SJSA1 (cell line): ENCODE data around the gene HIVEP3. TPM values are rescaled to one million over a fixed set of nuclear protein-coding genes. Genes with fewer than 3 reads are reported as not detected.

Experiments
- DNase-seq, 2 experiments: peaks; one replicate each; pipeline ENCODE4 v3.0.0-alpha.2; 2015 to 2020; ENCODE audit warnings: low spot score in 2 of 2, low read depth in 1 of 2
- H3K27ac ChIP-seq: fragments of 250-450 bp; sonication (Bioruptor Pico); 2 replicates; pipeline ENCODE4 v1.5.1; 2020; ENCODE audit warnings: mild to moderate bottlenecking, moderate library complexity
- H3K27me3 ChIP-seq: fragments of 250-450 bp; sonication (Bioruptor Pico); replicated peaks from 2 replicates; pipeline ENCODE4 v1.5.1; 2020; ENCODE audit warnings: mild to moderate bottlenecking, moderate library complexity
- H3K36me3 ChIP-seq: fragments of 250-450 bp; sonication (Bioruptor Pico); 2 replicates; pipeline ENCODE4 v1.5.1; 2020; ENCODE audit warnings: mild to moderate bottlenecking
- H3K4me1 ChIP-seq: fragments of 250-450 bp; sonication (Bioruptor Pico); replicated peaks from 2 replicates; pipeline ENCODE4 v1.6.1; 2021; ENCODE audit warnings: mild to moderate bottlenecking
- H3K4me3 ChIP-seq: fragments of 250-450 bp; sonication (Bioruptor Pico); 2 replicates; pipeline ENCODE4 v1.5.1; 2020; ENCODE audit warnings: mild to moderate bottlenecking
- H3K9me3 ChIP-seq: fragments of 250-450 bp; sonication (Bioruptor Pico); replicated peaks from 2 replicates; pipeline ENCODE4 v1.5.1; 2020; ENCODE audit warnings: mild to moderate bottlenecking
- total RNA-seq: library from RNA; depleted of rRNA; stranded (reverse); fragments of >200 nt; shearing (Covaris generic); gene quantifications from 2 replicates; pipeline ENCODE4 v1.2.3, GENCODE V29; 2014

The HIVEP3 gene
- total RNA-seq, 1 experiment from 2014 or later: 2.2 TPM

GRCh38 chr1:41917076-41917475 is 1.6 kb downstream of the HIVEP3 start:
- H3K27me3 ChIP-seq: no peaks in the 10 kb centered on the region
- H3K4me3 ChIP-seq: no peak overlapping the region
- DNase-seq: no peak
- no peaks in the 10 kb centered on the region; the same call in 1 of the 2 replicates for H3K9me3 ChIP-seq
- no peaks in the 10 kb centered on the region for H3K36me3 ChIP-seq
- peaks cover 37% of the 10 kb centered on the region for H3K4me1 ChIP-seq
- no peak overlapping the region for H3K27ac ChIP-seq

- peaks cover 35% of the 10 kb centered on the region for H3K4me1 ChIP-seq
- DNase-seq: no peak
- no peak overlapping the region for H3K27ac ChIP-seq
- no peaks in the 10 kb centered on the region for H3K9me3 ChIP-seq
- H3K27me3 ChIP-seq: no peaks in the 10 kb centered on the region
- H3K36me3 ChIP-seq: no peaks in the 10 kb centered on the region
- H3K4me3 ChIP-seq: no peak overlapping the region
These were observed 2.7 kb downstream of the HIVEP3 start for GRCh38 chr1:41915786-41916571.

DNA sequence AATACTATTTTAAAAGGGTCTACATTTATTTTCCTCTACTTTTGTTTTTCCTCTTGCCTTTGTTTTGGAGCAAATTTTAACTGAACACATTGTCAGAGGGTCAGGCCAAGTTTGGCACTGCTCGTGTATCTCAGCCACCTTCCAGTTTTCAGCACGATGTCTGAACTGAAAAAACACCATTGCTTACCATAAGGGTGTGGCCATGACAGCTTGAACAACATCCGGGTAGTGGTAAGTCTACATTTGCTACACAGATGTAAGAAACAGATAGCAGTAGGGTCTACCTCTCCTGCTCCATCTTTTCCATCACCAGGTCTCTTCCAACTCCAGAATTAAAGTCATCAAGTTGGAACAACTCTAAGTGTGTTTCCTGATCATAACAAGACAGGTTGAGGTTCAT is 4.2 kb downstream of the HIVEP3 start:
- no peaks in the 10 kb centered on the region for H3K36me3 ChIP-seq
- H3K9me3 ChIP-seq: no peaks in the 10 kb centered on the region
- peaks cover 21% of the 10 kb centered on the region for H3K4me1 ChIP-seq
- no peak for DNase-seq
- H3K4me3 ChIP-seq: no peak overlapping the region
- no peak overlapping the region for H3K27ac ChIP-seq
- H3K27me3 ChIP-seq: no peaks in the 10 kb centered on the region

GRCh38 chr1:41913014-41913413 is 5.7 kb downstream of the HIVEP3 start:
- Histone ChIP-seq H3K9me3 (no peaks in the 10 kb centered on the region), H3K4me1 (peaks cover 7% of the 10 kb centered on the region; the same call in 1 of the 2 replicates), H3K36me3 (no peaks in the 10 kb centered on the region), H3K4me3 (no peak overlapping the region), H3K27ac (no peak overlapping the region), H3K27me3 (no peaks in the 10 kb centered on the region)
- no peak for DNase-seq

DNA sequence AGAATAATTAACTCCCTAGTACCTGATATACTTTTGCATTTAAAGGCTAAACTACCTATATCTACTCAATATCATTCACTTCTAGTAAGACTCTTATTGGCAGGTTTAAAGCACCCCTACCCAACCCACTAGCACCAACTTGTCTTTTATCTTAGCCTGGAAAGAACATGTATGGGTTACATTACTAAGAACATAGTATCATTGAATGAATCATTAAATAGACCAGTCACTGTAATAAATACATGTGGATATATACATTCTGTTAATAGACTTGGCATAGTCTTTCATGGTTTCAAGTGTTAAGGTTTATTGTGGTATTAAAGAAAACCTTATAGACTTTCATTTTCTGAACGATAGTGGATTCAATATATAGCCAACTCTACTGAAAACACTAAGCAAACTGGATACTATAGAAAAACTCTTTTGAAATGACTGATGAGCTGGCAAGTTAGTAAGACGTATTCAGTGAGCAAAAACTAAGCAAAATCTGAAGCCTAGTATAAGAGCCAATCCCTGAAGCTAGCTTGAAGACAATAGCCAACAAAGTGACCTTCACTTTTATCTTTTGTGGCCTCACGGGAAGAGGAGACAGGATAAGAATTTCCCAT is 10.3 kb downstream of the HIVEP3 start:
- DNase-seq: no peak
- Histone ChIP-seq H3K27me3 (no peaks in the 10 kb centered on the region), H3K27ac (no peak overlapping the region), H3K36me3 (no peaks in the 10 kb centered on the region), H3K4me3 (no peak overlapping the region), H3K4me1 (peaks cover under 1% of the 10 kb centered on the region; the same call in 1 of the 2 replicates), H3K9me3 (no peaks in the 10 kb centered on the region)

- no peak overlapping the region for H3K4me3 ChIP-seq
- H3K9me3 ChIP-seq: no peaks in the 10 kb centered on the region
- no peak for DNase-seq
- H3K27me3 ChIP-seq: no peaks in the 10 kb centered on the region
- H3K36me3 ChIP-seq: no peaks in the 10 kb centered on the region
- H3K27ac ChIP-seq: no peak overlapping the region
- peaks cover 10% of the 10 kb centered on the region for H3K4me1 ChIP-seq
These were observed 11.3 kb downstream of the HIVEP3 start for GRCh38 chr1:41907446-41907845.

DNA sequence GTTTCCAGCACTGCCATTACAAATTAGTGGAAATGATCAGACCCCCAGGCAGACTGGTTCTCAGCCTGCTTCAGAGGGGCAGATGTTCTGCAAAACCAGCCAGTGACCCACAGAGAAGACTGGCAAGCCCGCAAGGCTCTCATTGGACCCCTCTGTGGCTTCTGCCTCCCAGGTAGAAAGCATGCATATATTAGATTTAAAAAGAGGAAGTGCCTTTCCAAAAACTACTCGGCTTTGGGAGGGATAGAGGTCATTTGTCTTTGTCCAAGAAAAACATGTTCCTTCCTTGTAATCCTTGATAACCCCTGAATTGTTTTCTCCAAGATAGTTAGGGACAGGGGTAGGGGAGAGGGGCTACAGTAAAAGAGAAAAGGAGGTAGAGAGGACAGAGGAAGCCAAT is 11.8 kb downstream of the HIVEP3 start:
- Histone ChIP-seq H3K4me3 (no peak overlapping the region), H3K27me3 (no peaks in the 10 kb centered on the region), H3K27ac (no peak overlapping the region), H3K4me1 (peaks cover 15% of the 10 kb centered on the region), H3K9me3 (no peaks in the 10 kb centered on the region), H3K36me3 (no peaks in the 10 kb centered on the region)
- DNase-seq: no peak

DNA sequence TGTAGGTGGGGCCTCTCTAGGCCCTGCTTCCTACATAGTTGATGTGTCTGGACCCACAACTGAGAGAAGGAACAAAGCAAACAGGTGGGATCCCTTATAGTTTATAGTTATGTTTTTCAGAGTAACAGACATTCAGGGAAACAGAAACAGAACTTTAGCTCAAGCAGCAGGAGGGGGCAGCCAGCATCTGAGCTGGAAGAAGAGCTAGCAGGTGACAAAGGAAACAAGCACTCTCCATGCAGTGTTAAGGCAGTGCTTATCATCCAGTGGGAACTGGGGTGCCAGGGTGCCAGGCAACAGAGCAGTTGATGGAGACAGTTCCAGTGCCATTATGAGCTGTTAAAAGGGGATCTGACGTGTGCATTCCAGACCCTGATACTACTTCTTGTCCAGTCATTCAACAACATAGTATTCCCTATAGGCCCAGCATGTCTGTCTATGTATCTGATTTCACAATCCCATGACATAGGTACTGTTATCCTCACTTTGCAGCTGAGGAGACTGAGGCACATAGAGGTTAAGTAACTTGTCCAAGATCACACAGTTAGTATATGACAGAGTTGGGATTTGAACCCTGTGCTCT is 13.5 kb downstream of the HIVEP3 start:
- Histone ChIP-seq H3K36me3 (no peaks in the 10 kb centered on the region), H3K27ac (no peak overlapping the region), H3K4me3 (no peak overlapping the region), H3K9me3 (no peaks in the 10 kb centered on the region), H3K27me3 (no peaks in the 10 kb centered on the region), H3K4me1 (peaks cover 32% of the 10 kb centered on the region)
- no peak for DNase-seq

DNA sequence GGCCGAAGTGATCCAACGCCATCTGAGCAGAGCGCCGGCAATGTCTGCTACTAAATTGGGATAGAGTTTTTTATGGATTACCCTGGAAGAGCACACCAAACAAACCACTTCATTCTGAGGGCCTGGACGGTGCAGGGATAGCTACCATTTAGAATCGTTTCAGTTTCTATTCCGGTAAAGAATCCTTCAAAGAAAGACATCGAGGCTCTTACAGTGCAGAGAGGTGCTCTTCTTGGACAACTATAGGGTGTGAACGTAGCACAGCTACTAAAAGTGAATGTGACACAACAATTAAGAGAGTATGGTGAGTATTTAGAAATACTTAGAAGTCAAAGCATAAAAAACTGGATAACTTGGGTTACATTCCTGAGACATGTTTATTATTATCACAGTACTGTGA is 16.1 kb downstream of the HIVEP3 start:
- Histone ChIP-seq H3K36me3 (no peaks in the 10 kb centered on the region), H3K9me3 (no peaks in the 10 kb centered on the region), H3K4me3 (no peak overlapping the region), H3K4me1 (peaks cover 51% of the 10 kb centered on the region), H3K27me3 (no peaks in the 10 kb centered on the region), H3K27ac (peak overlapping the region; percentile 97)
- no peak for DNase-seq

- H3K4me1 ChIP-seq: peaks cover 51% of the 10 kb centered on the region
- peak; percentile 83 to 87 for DNase-seq
- no peak overlapping the region for H3K4me3 ChIP-seq
These were observed 16.6 kb downstream of the HIVEP3 start for GRCh38 chr1:41902159-41902577.

GRCh38 chr1:41901551-41901950 is 17.2 kb downstream of the HIVEP3 start:
- H3K9me3 ChIP-seq: no peaks in the 10 kb centered on the region
- no peaks in the 10 kb centered on the region for H3K36me3 ChIP-seq
- DNase-seq: peak in 1 of 2 experiments; percentile 26
- H3K4me3 ChIP-seq: no peak overlapping the region
- H3K27ac ChIP-seq: peak overlapping the region; percentile 97
- no peaks in the 10 kb centered on the region for H3K27me3 ChIP-seq
- peaks cover 51% of the 10 kb centered on the region for H3K4me1 ChIP-seq

More at GRCh38 chr1:41902159-41902577, 16.6 kb downstream of the HIVEP3 start:
- H3K27me3 ChIP-seq: no peaks in the 10 kb centered on the region
- H3K27ac ChIP-seq: peak overlapping the region; percentile 97
- H3K36me3 ChIP-seq: no peaks in the 10 kb centered on the region
- no peaks in the 10 kb centered on the region for H3K9me3 ChIP-seq

GRCh38 chr1:41900603-41901444 is 17.9 kb downstream of the HIVEP3 start:
- Histone ChIP-seq H3K36me3 (no peaks in the 10 kb centered on the region), H3K27ac (peak overlapping the region; percentile 97), H3K4me3 (no peak overlapping the region), H3K9me3 (no peaks in the 10 kb centered on the region), H3K27me3 (no peaks in the 10 kb centered on the region), H3K4me1 (peaks cover 54% of the 10 kb centered on the region)
- peak; percentile 79 to 80 for DNase-seq

DNA sequence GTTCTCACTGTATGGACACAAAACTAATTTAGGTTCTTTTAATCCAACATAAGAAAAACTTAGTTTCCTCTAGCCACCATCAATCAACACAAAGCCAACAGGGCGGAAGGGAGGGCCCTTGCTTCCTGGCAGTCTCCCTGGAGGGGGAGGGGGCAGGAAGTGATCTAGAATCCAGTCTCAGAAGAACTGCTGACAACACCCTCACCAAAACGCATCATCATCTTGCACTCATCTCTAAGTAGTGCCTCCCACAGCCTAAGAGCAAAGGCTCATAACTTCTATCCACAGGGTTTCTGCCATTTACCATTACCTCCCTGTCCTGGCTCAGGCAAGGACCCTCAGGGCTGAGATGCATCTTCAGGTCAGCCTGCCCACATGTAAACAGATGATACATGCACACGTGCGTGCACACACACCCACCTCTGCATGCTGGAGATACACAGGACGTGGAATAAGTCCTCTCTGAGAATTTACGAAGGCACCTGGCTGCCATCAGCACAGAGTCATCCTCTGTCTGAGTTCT is 20.5 kb downstream of the HIVEP3 start:
- H3K9me3 ChIP-seq: no peaks in the 10 kb centered on the region
- peaks cover 72% of the 10 kb centered on the region for H3K4me1 ChIP-seq
- H3K4me3 ChIP-seq: no peak overlapping the region
- DNase-seq: peak in 1 of 2 experiments; percentile 52
- no peaks in the 10 kb centered on the region for H3K36me3 ChIP-seq
- no peaks in the 10 kb centered on the region for H3K27me3 ChIP-seq
- H3K27ac ChIP-seq: no peak overlapping the region
